H9 (cell line): ENCODE data around the gene ULK1. TPM values are rescaled to one million over a fixed set of nuclear protein-coding genes. Genes with fewer than 3 reads are reported as not detected.

Experiments used
- DNase-seq: peaks from one replicate; pipeline ENCODE4 v3.0.0-alpha.2; 2017
- H2AFZ ChIP-seq: one replicate; pipeline ENCODE4 v1.6.1; 2013; ENCODE audit warnings: mild to moderate bottlenecking, low read length, control low read depth, moderate library complexity
- H2AK5ac ChIP-seq: 2 replicates; pipeline ENCODE4 v1.6.1; 2013; ENCODE audit warnings: low read length, control low read depth, mixed read lengths; ENCODE audit not compliant: insufficient read length
- H2BK120ac ChIP-seq: one replicate; pipeline ENCODE4 v1.6.1; 2013; ENCODE audit warnings: low read depth, mild to moderate bottlenecking, low read length, control low read depth, inconsistent platforms; ENCODE audit not compliant: poor library complexity, severe bottlenecking
- H2BK12ac ChIP-seq: 2 replicates; pipeline ENCODE4 v1.6.1; 2013; ENCODE audit warnings: low read length, control low read depth, mixed read lengths, low read depth; ENCODE audit not compliant: insufficient read length
- H2BK15ac ChIP-seq: 2 replicates; pipeline ENCODE4 v1.6.1; 2013; ENCODE audit warnings: low read depth, low read length, control low read depth
- H2BK20ac ChIP-seq: one replicate; pipeline ENCODE4 v1.6.1; 2013; ENCODE audit warnings: low read depth, mild to moderate bottlenecking, low read length, control low read depth, inconsistent platforms; ENCODE audit not compliant: poor library complexity, severe bottlenecking
- H2BK5ac ChIP-seq: 2 replicates; pipeline ENCODE4 v1.6.1; 2013; ENCODE audit warnings: low read length, control low read depth, mixed read lengths; ENCODE audit not compliant: insufficient read length
- H3K14ac ChIP-seq: 2 replicates; pipeline ENCODE4 v1.6.1; 2013; ENCODE audit warnings: low read length, control low read depth; ENCODE audit not compliant: insufficient read depth
- H3K18ac ChIP-seq: 2 replicates; pipeline ENCODE4 v1.6.1; 2013; ENCODE audit warnings: low read depth, mild to moderate bottlenecking, mixed read lengths, low read length, control low read depth; ENCODE audit not compliant: insufficient read length
- H3K23ac ChIP-seq: 2 replicates; pipeline ENCODE4 v1.6.1; 2013; ENCODE audit warnings: low read length, control low read depth, mixed read lengths, low read depth; ENCODE audit not compliant: insufficient read length
- H3K23me2 ChIP-seq: 2 replicates; pipeline ENCODE4 v1.6.1; 2013; ENCODE audit warnings: low read depth, mild to moderate bottlenecking, mixed read lengths, low read length, control low read depth; ENCODE audit not compliant: insufficient read length, poor library complexity, severe bottlenecking
- H3K27ac ChIP-seq: 2 replicates; pipeline ENCODE4 v1.5.1; 2013; ENCODE audit warnings: low read length, control low read depth, mixed read lengths, low read depth; ENCODE audit not compliant: insufficient read length
- H3K27me3 ChIP-seq: 2 replicates; pipeline ENCODE4 v1.6.1; 2013; ENCODE audit warnings: low read length, control low read depth, inconsistent platforms; ENCODE audit not compliant: insufficient read depth
- H3K4ac ChIP-seq: 2 replicates; pipeline ENCODE4 v1.6.1; 2013; ENCODE audit warnings: low read depth, mild to moderate bottlenecking, control low read depth, inconsistent platforms, low read length, moderate library complexity
- H3K4me1 ChIP-seq: 2 replicates; pipeline ENCODE4 v1.6.1; 2013; ENCODE audit warnings: low read length, control low read depth, inconsistent platforms; ENCODE audit not compliant: insufficient read depth
- H3K4me2 ChIP-seq: 2 replicates; pipeline ENCODE4 v1.6.1; 2013; ENCODE audit warnings: low read length, control low read depth, mixed read lengths; ENCODE audit not compliant: insufficient read length, insufficient read depth
- H3K56ac ChIP-seq: 2 replicates; pipeline ENCODE4 v1.6.1; 2013; ENCODE audit warnings: low read depth, mild to moderate bottlenecking, mixed read lengths, low read length, control low read depth; ENCODE audit not compliant: insufficient read length
- H3K79me1 ChIP-seq: 2 replicates; pipeline ENCODE4 v1.6.1; 2013; ENCODE audit warnings: low read depth, mild to moderate bottlenecking, moderate library complexity, low read length, control low read depth, inconsistent platforms; ENCODE audit not compliant: insufficient read depth, poor library complexity, severe bottlenecking
- H3K79me2 ChIP-seq: 2 replicates; pipeline ENCODE4 v1.6.1; 2013; ENCODE audit warnings: low read length, control low read depth, inconsistent platforms; ENCODE audit not compliant: insufficient read depth
- H3K9ac ChIP-seq: 2 replicates; pipeline ENCODE4 v1.6.1; 2013; ENCODE audit warnings: low read length, control low read depth, mixed read lengths; ENCODE audit not compliant: insufficient read length; ENCODE audit errors: extremely low read depth
- H3K9me3 ChIP-seq: one replicate; pipeline ENCODE4 v1.6.1; 2013; ENCODE audit warnings: low read depth, low read length, inconsistent platforms; ENCODE audit not compliant: control insufficient read depth
- H3T11ph ChIP-seq: one replicate; pipeline ENCODE4 v1.6.1; 2013; ENCODE audit warnings: mild to moderate bottlenecking, low read length, control low read depth, inconsistent platforms
- H4K20me1 ChIP-seq: one replicate; pipeline ENCODE4 v1.6.1; 2013; ENCODE audit not compliant: control insufficient read depth, insufficient read length, insufficient read depth
- H4K5ac ChIP-seq: 2 replicates; pipeline ENCODE4 v1.6.1; 2013; ENCODE audit warnings: low read depth, mild to moderate bottlenecking, mixed read lengths, low read length, control low read depth; ENCODE audit not compliant: insufficient read length
- H4K8ac ChIP-seq: replicated peaks from 2 replicates; pipeline ENCODE4 v1.6.1; 2013; ENCODE audit warnings: low read length, control low read depth, mixed read lengths, low read depth; ENCODE audit not compliant: insufficient read length
- H4K91ac ChIP-seq: 2 replicates; pipeline ENCODE4 v1.6.1; 2013; ENCODE audit warnings: low read depth, mild to moderate bottlenecking, moderate library complexity, mixed read lengths, low read length, control low read depth; ENCODE audit not compliant: insufficient read length
- H3K27ac Mint-ChIP-seq, 3 experiments: 2 replicates in 2 of 3; 3 replicates in 1 of 3; pipeline ENCODE4 v1.8.0; 2020 to 2021; ENCODE audit warnings: mixed read lengths in 3 of 3, mild to moderate bottlenecking in 1 of 3, moderate library complexity in 1 of 3
- H3K27me3 Mint-ChIP-seq: 2 replicates; pipeline ENCODE4 v1.8.0; 2021; ENCODE audit warnings: low read depth, mild to moderate bottlenecking, moderate library complexity, mixed read lengths
- H3K36me3 Mint-ChIP-seq, 3 experiments: 2 replicates in 2 of 3; 3 replicates in 1 of 3; pipeline ENCODE4 v1.8.0; 2020 to 2021; ENCODE audit warnings: low read depth in 3 of 3, mixed read lengths in 3 of 3; ENCODE audit not compliant: insufficient read depth in 1 of 3
- H3K4me1 Mint-ChIP-seq, 2 experiments: 2 replicates each; pipeline ENCODE4 v1.8.0; 2020; ENCODE audit warnings: mixed read lengths in 2 of 2
- H3K4me3 Mint-ChIP-seq, 2 experiments: 2 replicates in 1 of 2; 3 replicates in 1 of 2; pipeline ENCODE4 v1.8.0; 2020 to 2021; ENCODE audit warnings: mild to moderate bottlenecking in 2 of 2, mixed read lengths in 2 of 2, moderate library complexity in 1 of 2
- H3K9me3 Mint-ChIP-seq, 2 experiments: 2 replicates in 1 of 2; 3 replicates in 1 of 2; pipeline ENCODE4 v1.8.0; 2020; ENCODE audit warnings: mild to moderate bottlenecking in 2 of 2, mixed read lengths in 2 of 2, moderate library complexity in 1 of 2
- WGBS: extraction: QIAGEN DNeasy Blood & Tissue Kit; methylation state at CpG from one replicate; pipeline ENCODE4 v1.1.7; 2013; ENCODE audit warnings: missing lambda C conversion rate, low lambda C conversion rate, mixed read lengths; ENCODE audit not compliant: insufficient read length; ENCODE audit errors: extremely low coverage; 5-methylcytosine and 5-hydroxymethylcytosine counted together
- total RNA-seq: library from RNA; stranded (reverse); gene quantifications from 2 replicates; pipeline ENCODE4 v1.2.1, GENCODE V29; 2021
- TF ChIP-seq, protein P1 (sequence below): fragments of 200-600 bp; sonication (generic); conservative IDR thresholded peaks from 3 replicates; pipeline ENCODE4 v1.8.0; 2021; ENCODE audit warnings: antibody characterized with exemption, mild to moderate bottlenecking

The ULK1 gene
- total RNA-seq, 1 experiment from 2014 or later, result 57.2 TPM

DNA sequence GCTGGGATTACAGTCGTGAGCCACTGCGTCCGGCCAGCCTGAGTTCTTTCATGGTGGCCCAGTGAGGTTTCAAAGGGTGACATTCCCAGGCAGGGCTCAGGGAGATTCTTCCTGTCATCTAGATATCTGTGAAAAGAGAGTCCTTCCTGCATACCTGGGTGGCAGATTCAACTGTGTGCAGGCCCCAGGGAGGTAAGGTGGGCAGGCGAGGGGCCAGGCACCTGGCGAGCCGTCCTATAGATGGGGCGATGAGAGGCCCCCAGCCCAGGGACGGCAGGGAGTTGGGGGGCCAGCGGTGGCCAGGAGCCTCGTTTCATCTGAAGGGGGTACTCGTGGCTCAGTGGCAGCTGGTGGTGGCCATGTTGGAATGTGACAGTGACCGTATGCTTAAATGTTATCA, 48.2 kb downstream of the ULK1 start:
- H3K79me2 ChIP-seq, result no peaks in the 10 kb centered on the region; the same call in 1 of the 2 replicates
- no peak overlapping the region for H3K18ac ChIP-seq
- WGBS, result no CpG with 5 or more reads among the region's 12 CpGs
- H2BK5ac ChIP-seq, result no peak overlapping the region
- H3K23me2 ChIP-seq, result no peaks in the 10 kb centered on the region
- no peaks in the 10 kb centered on the region for H3K27me3 ChIP-seq
- H3K4me2 ChIP-seq, result no peak overlapping the region
- H2BK12ac ChIP-seq, result no peak overlapping the region
- Mint-ChIP-seq H3K27me3 (peaks cover 1% of the 10 kb centered on the region; the same call in 1 of the 2 replicates), H3K9me3 (no peaks in the 10 kb centered on the region), H3K27ac (no peak overlapping the region; a peak in 1 of 7 replicates), H3K4me3 (no peak overlapping the region), H3K36me3 (peaks cover 46 to 80% (median 62%) of the 10 kb centered on the region in 3 experiments; a peak in 6 of 7 replicates), H3K4me1 (peaks cover 2 to 5% of the 10 kb centered on the region in 2 experiments)
- H3K79me1 ChIP-seq, result no peaks in the 10 kb centered on the region
- H3K4me1 ChIP-seq, result peaks cover 3% of the 10 kb centered on the region; the same call in 1 of the 2 replicates
- H2AFZ ChIP-seq, result no peak overlapping the region
- no peak overlapping the region for H3K14ac ChIP-seq
- H2BK15ac ChIP-seq, result no peak overlapping the region
- no peak overlapping the region for H4K5ac ChIP-seq
- DNase-seq, result no peak
- H3K27ac ChIP-seq, result no peak overlapping the region
- H2AK5ac ChIP-seq, result no peak overlapping the region
- H3K9me3 ChIP-seq, result no peaks in the 10 kb centered on the region
- no peaks in the 10 kb centered on the region for H4K20me1 ChIP-seq
- no peak overlapping the region for H4K8ac ChIP-seq
- TF ChIP-seq, protein P1, sequence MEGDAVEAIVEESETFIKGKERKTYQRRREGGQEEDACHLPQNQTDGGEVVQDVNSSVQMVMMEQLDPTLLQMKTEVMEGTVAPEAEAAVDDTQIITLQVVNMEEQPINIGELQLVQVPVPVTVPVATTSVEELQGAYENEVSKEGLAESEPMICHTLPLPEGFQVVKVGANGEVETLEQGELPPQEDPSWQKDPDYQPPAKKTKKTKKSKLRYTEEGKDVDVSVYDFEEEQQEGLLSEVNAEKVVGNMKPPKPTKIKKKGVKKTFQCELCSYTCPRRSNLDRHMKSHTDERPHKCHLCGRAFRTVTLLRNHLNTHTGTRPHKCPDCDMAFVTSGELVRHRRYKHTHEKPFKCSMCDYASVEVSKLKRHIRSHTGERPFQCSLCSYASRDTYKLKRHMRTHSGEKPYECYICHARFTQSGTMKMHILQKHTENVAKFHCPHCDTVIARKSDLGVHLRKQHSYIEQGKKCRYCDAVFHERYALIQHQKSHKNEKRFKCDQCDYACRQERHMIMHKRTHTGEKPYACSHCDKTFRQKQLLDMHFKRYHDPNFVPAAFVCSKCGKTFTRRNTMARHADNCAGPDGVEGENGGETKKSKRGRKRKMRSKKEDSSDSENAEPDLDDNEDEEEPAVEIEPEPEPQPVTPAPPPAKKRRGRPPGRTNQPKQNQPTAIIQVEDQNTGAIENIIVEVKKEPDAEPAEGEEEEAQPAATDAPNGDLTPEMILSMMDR, result no peak
- no peak overlapping the region for H3K9ac ChIP-seq
- no peak overlapping the region for H2BK120ac ChIP-seq
- no peak overlapping the region for H3K56ac ChIP-seq
- H3K23ac ChIP-seq, result no peak overlapping the region
- no peak overlapping the region for H3K4ac ChIP-seq
- H3T11ph ChIP-seq, result no peak overlapping the region
- no peak overlapping the region for H2BK20ac ChIP-seq
- no peak overlapping the region for H4K91ac ChIP-seq
